Uterus (tissue), 4 donors: Measurements from ENCODE around the gene LDLRAD2. TPM values are rescaled to one million over a fixed set of nuclear protein-coding genes. Genes with fewer than 3 reads are reported as not detected.

Experiments used
- DNase-seq, 2 donors: peaks; one replicate each; pipeline ENCODE4 v3.0.0-alpha.2; 2019 to 2020
- H3K27ac ChIP-seq, 2 donors: fragments of 200-600 bp; sonication (generic); 1 replicate in 1 of 2; 2 replicates in 1 of 2; pipeline ENCODE4 v1.5.1; 2016 to 2018
- H3K27me3 ChIP-seq, 2 donors: fragments of 200-600 bp; sonication (generic); one replicate each; pipeline ENCODE4 v1.5.1; 2018 to 2019; ENCODE audit warnings: control low read depth in 1 of 2
- H3K36me3 ChIP-seq, 2 donors: fragments of 200-600 bp; sonication (generic); one replicate each; pipeline ENCODE4 v1.5.1; 2019; ENCODE audit warnings: control low read depth in 1 of 2
- H3K4me1 ChIP-seq, 2 donors: fragments of 200-600 bp; sonication (generic); one replicate each; pipeline ENCODE4 v1.5.1; 2018 to 2019; ENCODE audit warnings: control low read depth in 1 of 2
- H3K4me3 ChIP-seq, 2 donors: fragments of 200-600 bp; sonication (generic); 1 replicate in 1 of 2; 2 replicates in 1 of 2; pipeline ENCODE4 v1.5.1; 2018 to 2019; ENCODE audit warnings: mild to moderate bottlenecking in 1 of 2
- H3K9me3 ChIP-seq, 2 donors: fragments of 200-600 bp; sonication (generic); one replicate each; pipeline ENCODE4 v1.5.1; 2019; ENCODE audit warnings: control low read depth in 1 of 2
- POLR2A ChIP-seq, 2 donors: fragments of 450-650 bp; IDR thresholded peaks; one replicate each; pipeline ENCODE4 v1.6.1; 2016; ENCODE audit warnings: antibody characterized with exemption in 2 of 2, mild to moderate bottlenecking in 1 of 2, moderate library complexity in 1 of 2
- intact Hi-C: fragments of 100-400 bp; cut with DNase I; formaldehyde crosslinking; loops from one replicate; pipeline ENCODE4 v1.15.1; 2023; ENCODE audit warnings: low total_unique reads
- total RNA-seq, 4 donors: library from RNA; depleted of rRNA in 3 of 4; stranded (reverse); fragments of >200 nt in 3 of 4; gene quantifications; one replicate each; pipeline versions ENCODE4 v1.1.0 to v1.2.4, GENCODE V29; 2014 to 2023
- TF ChIP-seq, protein P1 (sequence below), 4 experiments: fragments of 200-600 bp in 2 of 4; fragments of 450-650 bp in 2 of 4; sonication (generic) in 2 of 4; IDR thresholded peaks; one replicate each; pipeline ENCODE4 v1.5.1; 2016 to 2019; ENCODE audit warnings: antibody characterized with exemption in 4 of 4, mild to moderate bottlenecking in 2 of 4, moderate library complexity in 1 of 4
- donor health status: DM: yes; HTN: yes; CAD: no.

LDLRAD2 gene
- total RNA-seq, 4 donors from 2014 or later, result 0.48 TPM; not detected in 3

GRCh38 chr1:21786640-21787039 lies 25.4 kb upstream of the LDLRAD2 start:
- Histone ChIP-seq H3K27ac (no peak overlapping the region), H3K9me3 (no peaks in the 10 kb centered on the region), H3K4me3 (no peak overlapping the region), H3K27me3 (no peaks in the 10 kb centered on the region), H3K4me1 (peaks cover 0 to under 1% of the 10 kb centered on the region in 2 donors), H3K36me3 (no peaks in the 10 kb centered on the region)
- TF ChIP-seq, protein P1, sequence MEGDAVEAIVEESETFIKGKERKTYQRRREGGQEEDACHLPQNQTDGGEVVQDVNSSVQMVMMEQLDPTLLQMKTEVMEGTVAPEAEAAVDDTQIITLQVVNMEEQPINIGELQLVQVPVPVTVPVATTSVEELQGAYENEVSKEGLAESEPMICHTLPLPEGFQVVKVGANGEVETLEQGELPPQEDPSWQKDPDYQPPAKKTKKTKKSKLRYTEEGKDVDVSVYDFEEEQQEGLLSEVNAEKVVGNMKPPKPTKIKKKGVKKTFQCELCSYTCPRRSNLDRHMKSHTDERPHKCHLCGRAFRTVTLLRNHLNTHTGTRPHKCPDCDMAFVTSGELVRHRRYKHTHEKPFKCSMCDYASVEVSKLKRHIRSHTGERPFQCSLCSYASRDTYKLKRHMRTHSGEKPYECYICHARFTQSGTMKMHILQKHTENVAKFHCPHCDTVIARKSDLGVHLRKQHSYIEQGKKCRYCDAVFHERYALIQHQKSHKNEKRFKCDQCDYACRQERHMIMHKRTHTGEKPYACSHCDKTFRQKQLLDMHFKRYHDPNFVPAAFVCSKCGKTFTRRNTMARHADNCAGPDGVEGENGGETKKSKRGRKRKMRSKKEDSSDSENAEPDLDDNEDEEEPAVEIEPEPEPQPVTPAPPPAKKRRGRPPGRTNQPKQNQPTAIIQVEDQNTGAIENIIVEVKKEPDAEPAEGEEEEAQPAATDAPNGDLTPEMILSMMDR (IDR thresholded peaks at IDR 0.05), result no peak
- TF ChIP-seq POLR2A (IDR thresholded peaks at IDR 0.05), result no peak
- intact Hi-C loops, result no loop called here
- no peak for DNase-seq

DNA sequence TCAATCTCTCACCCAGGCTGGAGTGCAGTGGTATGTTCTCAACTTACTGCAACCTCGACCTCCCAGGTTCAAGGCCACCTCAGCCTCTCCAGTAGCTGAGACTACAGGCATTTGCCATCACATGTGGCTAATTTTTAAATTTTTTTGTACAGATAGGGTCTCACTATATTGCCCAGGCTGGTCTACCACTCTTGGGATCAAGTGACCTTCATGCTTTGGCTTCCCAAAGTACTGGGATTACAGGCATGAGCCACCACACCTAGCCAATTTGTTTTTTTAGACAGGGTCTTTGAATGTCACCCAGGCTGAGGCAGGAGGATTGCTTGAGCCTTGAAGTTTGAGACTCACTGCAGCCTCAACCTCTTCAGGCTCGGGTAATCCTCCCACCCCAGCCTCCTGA lies 19.0 kb upstream of the LDLRAD2 start:
- no peak for DNase-seq
- no peaks in the 10 kb centered on the region for H3K27me3 ChIP-seq
- no peaks in the 10 kb centered on the region for H3K36me3 ChIP-seq
- intact Hi-C loops, result no loop called here
- TF ChIP-seq, protein P1 (IDR thresholded peaks at IDR 0.05), result no peak
- TF ChIP-seq POLR2A (IDR thresholded peaks at IDR 0.05), result no peak
- H3K9me3 ChIP-seq, result no peaks in the 10 kb centered on the region
- no peak overlapping the region for H3K27ac ChIP-seq
- no peak overlapping the region for H3K4me3 ChIP-seq
- no peaks in the 10 kb centered on the region for H3K4me1 ChIP-seq

DNA sequence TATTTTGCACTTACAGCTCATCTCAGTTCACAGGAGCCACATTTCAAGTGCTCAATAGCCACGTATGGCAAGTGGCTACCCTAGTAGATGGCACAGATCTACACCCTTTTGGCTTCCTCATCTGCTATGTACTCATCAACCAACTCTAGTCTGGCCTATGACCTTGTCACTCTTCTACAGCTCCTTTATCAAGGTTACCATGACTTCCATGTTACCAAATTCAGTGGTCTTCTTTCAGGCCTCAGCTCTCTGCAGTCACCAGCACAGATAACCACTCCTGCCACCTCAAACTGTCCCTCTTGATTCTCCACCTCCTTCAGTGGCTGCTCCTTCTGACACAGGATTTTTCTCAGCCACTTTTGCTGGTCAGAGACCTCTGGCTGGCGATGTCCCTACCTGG lies 17.4 kb upstream of the LDLRAD2 start:
- intact Hi-C loops, result no loop called here
- no peak overlapping the region for H3K4me3 ChIP-seq
- H3K36me3 ChIP-seq, result no peaks in the 10 kb centered on the region
- no peak overlapping the region for H3K27ac ChIP-seq
- no peaks in the 10 kb centered on the region for H3K9me3 ChIP-seq
- TF ChIP-seq, protein P1 (IDR thresholded peaks at IDR 0.05), result no peak
- no peak for TF ChIP-seq POLR2A (IDR thresholded peaks at IDR 0.05)
- no peaks in the 10 kb centered on the region for H3K27me3 ChIP-seq
- DNase-seq, result no peak
- H3K4me1 ChIP-seq, result no peaks in the 10 kb centered on the region

- no peaks in the 10 kb centered on the region for H3K4me1 ChIP-seq
- DNase-seq, result no peak
Observed at GRCh38 chr1:21795075-21795474, 17.0 kb upstream of the LDLRAD2 start.

DNA sequence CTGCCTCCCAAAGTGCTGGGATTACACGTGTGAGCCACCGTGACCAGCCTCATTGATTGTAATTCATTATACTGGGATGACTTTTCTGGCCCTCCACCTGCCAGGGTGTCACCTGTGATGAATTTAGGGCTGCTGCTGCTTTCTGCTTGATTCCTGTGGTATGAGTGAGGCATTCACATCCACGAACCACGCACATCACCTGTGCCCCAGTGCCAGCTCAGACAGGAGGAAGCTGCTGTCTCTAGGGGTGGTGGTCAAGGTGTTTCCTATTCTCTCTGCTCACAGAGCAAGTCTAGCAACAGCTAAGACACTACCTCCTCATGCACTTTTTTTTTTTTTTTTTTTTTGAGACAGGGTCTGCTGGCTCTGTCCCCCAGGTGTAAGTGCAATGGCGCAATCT lies 12.3 kb upstream of the LDLRAD2 start:
- Histone ChIP-seq H3K36me3 (no peaks in the 10 kb centered on the region), H3K4me3 (no peak overlapping the region), H3K27me3 (no peaks in the 10 kb centered on the region), H3K4me1 (no peaks in the 10 kb centered on the region), H3K9me3 (no peaks in the 10 kb centered on the region), H3K27ac (no peak overlapping the region)
- TF ChIP-seq, protein P1 (IDR thresholded peaks at IDR 0.05), result no peak
- no peak for TF ChIP-seq POLR2A (IDR thresholded peaks at IDR 0.05)
- intact Hi-C loops, result no loop called here
- no peak for DNase-seq

More at GRCh38 chr1:21795075-21795474, 17.0 kb upstream of the LDLRAD2 start:
- no peaks in the 10 kb centered on the region for H3K36me3 ChIP-seq
- H3K4me3 ChIP-seq, result no peak overlapping the region
- no peaks in the 10 kb centered on the region for H3K27me3 ChIP-seq
- H3K27ac ChIP-seq, result no peak overlapping the region
- TF ChIP-seq POLR2A (IDR thresholded peaks at IDR 0.05), result no peak
- TF ChIP-seq, protein P1 (IDR thresholded peaks at IDR 0.05), result no peak
- intact Hi-C loops, result no loop called here
- H3K9me3 ChIP-seq, result no peaks in the 10 kb centered on the region
